Adrenal gland (tissue), 12 donors: ENCODE measurements around the gene AJUBA. TPM values are rescaled to one million over a fixed set of nuclear protein-coding genes. Genes with fewer than 3 reads are reported as not detected.

Source experiments
- DNase-seq, 7 donors: peaks; one replicate each; pipeline ENCODE4 v3.0.0-alpha.2; 2019 to 2020
- H3K27ac ChIP-seq, 5 donors: fragments of 200-600 bp; sonication (generic) in 4 of 5; 1 replicate in 3 of 5; 2 replicates in 2 of 5; pipeline versions ENCODE4 v1.5.1 to v1.8.0; 2016 to 2020; ENCODE audit warnings: mild to moderate bottlenecking in 1 of 5
- H3K27me3 ChIP-seq: fragments of 200-600 bp; 2 replicates; pipeline ENCODE4 v1.8.0; 2021
- H3K36me3 ChIP-seq, 2 donors: fragments of 200-600 bp; replicated peaks in 1 of 2; 1 replicate in 1 of 2; 2 replicates in 1 of 2; pipeline versions ENCODE4 v1.5.1 to v1.8.0; 2018 to 2022
- H3K4me1 ChIP-seq, 2 donors: fragments of 200-600 bp; replicated peaks in 1 of 2; 1 replicate in 1 of 2; 2 replicates in 1 of 2; pipeline versions ENCODE4 v1.5.1 to v1.8.0; 2018 to 2021
- H3K4me3 ChIP-seq, 4 donors: fragments of 200-600 bp; sonication (generic) in 3 of 4; one replicate each; pipeline ENCODE4 v1.5.1; 2016 to 2018
- H3K9me3 ChIP-seq, 3 donors: fragments of 200-600 bp; sonication (generic) in 1 of 3; replicated peaks in 1 of 3; 1 replicate in 2 of 3; 2 replicates in 1 of 3; pipeline versions ENCODE4 v1.5.1 to v1.8.0; 2016 to 2021
- CTCF ChIP-seq, 6 experiments: fragments of 450-650 bp in 4 of 6; fragments of 200-600 bp in 2 of 6; sonication (generic) in 1 of 6; IDR thresholded peaks; 1 replicate in 5 of 6; 2 replicates in 1 of 6; pipeline versions ENCODE4 v1.5.1 to v1.8.0; 2016 to 2021; ENCODE audit warnings: antibody characterized with exemption in 6 of 6, mild to moderate bottlenecking in 2 of 6, moderate library complexity in 1 of 6
- POLR2A ChIP-seq, 2 donors: fragments of 450-650 bp; IDR thresholded peaks; one replicate each; pipeline ENCODE4 v1.6.1; 2017; ENCODE audit warnings: antibody characterized with exemption in 2 of 2, mild to moderate bottlenecking in 2 of 2, moderate library complexity in 1 of 2
- WGBS, 4 donors: extraction: QIAGEN DNeasy Blood & Tissue Kit in 2 of 4; methylation state at CpG; one replicate each; pipeline versions ENCODE4 v1.1.5 to v1.1.7; 2013 to 2017; 5-methylcytosine and 5-hydroxymethylcytosine counted together
- intact Hi-C, 2 donors: fragments of 100-400 bp; cut with DNase I; formaldehyde crosslinking; loops; one replicate each; pipeline versions ENCODE4 v1.14.1 to v1.15.0; 2022 to 2023
- polyA plus RNA-seq, 3 donors: library from polyadenylated mRNA; stranded (reverse); fragments of 200-250 nt in 2 of 3; fragments of 350-450 nt in 1 of 3; fragmentation: Illumina TruSeq in 1 of 3; extraction: RNeasy Lipid Tissue Mini Kit (QIAGEN cat#74804) in 1 of 3; gene quantifications; one replicate each; pipeline ENCODE4 v1.2.3, GENCODE V29; 2013 to 2014
- total RNA-seq, 9 donors: library from RNA; depleted of rRNA in 4 of 9; stranded (reverse); fragments of >200 nt in 4 of 9; fragments of 120-200 nt in 1 of 9; fragmentation: NEBNext Ultra II Directional in 1 of 9; extraction: Animal tissue kit (Norgen Biotek cat#: 25700) in 1 of 9; gene quantifications; one replicate each; pipeline versions ENCODE4 v1.1.0 to v1.2.4, GENCODE V29; 2013 to 2023
- donor health status: healthy with polysubstance abuse.
- donor health status: Bipolar disorder and iron deficiency.
- donor health status: DM: yes; HTN: yes; CAD: no.
- donor health status: DM: no; HTN: no; CAD: no.
- donor health status: DM: no; HTN: no; CAD: no.
- donor health status: DM: yes; HTN: yes; CAD: no.

The AJUBA gene
- total and polyA plus RNA-seq, 12 donors, result 1.4 to 12.6 (median 4.5) TPM

GRCh38 chr14:22981876-22982476 is 375 bp downstream of the AJUBA start:
- 0 to 2% (median 1%) methylated on average over 14 to 51 of the region's 51 CpGs for WGBS, 4 donors
- no peak for TF ChIP-seq CTCF (IDR thresholded peaks at IDR 0.05)
- TF ChIP-seq POLR2A (IDR thresholded peaks at IDR 0.05), result no peak
- Histone ChIP-seq H3K27me3 (no peaks in the 10 kb centered on the region), H3K27ac (peak overlapping the region in 3 of 5 donors; percentile 41 to 90 (median 52)), H3K9me3 (no peaks in the 10 kb centered on the region), H3K36me3 (no peaks in the 10 kb centered on the region), H3K4me1 (peaks cover 13 to 20% of the 10 kb centered on the region in 2 donors), H3K4me3 (peak overlapping the region; percentile 35 to 92 (median 54))
- no peak for DNase-seq
- intact Hi-C loops, result loop anchor here in 1 of 2 donors (10.0 kb wide), 1 partner anchor 47 kb away; no protein-coding TSS in a partner anchor

GRCh38 chr14:22981090-22981875 is 1.1 kb downstream of the AJUBA start:
- Histone ChIP-seq H3K4me3 (peak overlapping the region in 2 of 4 donors; percentile 58 to 92), H3K27me3 (no peaks in the 10 kb centered on the region), H3K4me1 (peaks cover 13 to 24% of the 10 kb centered on the region in 2 donors), H3K36me3 (no peaks in the 10 kb centered on the region), H3K9me3 (no peaks in the 10 kb centered on the region), H3K27ac (peak overlapping the region in 3 of 5 donors; percentile 0 to 90 (median 58))
- TF ChIP-seq POLR2A (IDR thresholded peaks at IDR 0.05) (no peak), CTCF (IDR thresholded peaks at IDR 0.05) (no peak)
- peak in 3 of 7 donors; percentile 16 to 50 (median 41) for DNase-seq
- WGBS, 4 donors, result 2 to 5% (median 3%) methylated on average over 21 to 76 of the region's 76 CpGs
- intact Hi-C loops, result loop anchor here in 1 of 2 donors (10.0 kb wide), 1 partner anchor 46 kb away; no protein-coding TSS in a partner anchor

- DNase-seq, result peak in 6 of 7 donors; percentile 15 to 62 (median 30)
- intact Hi-C loops, result loop anchor here in 1 of 2 donors (10.0 kb wide), 1 partner anchor 46 kb away; no protein-coding TSS in a partner anchor
- TF ChIP-seq POLR2A (IDR thresholded peaks at IDR 0.05), result peak in 1 of 2 donors; percentile 10
- TF ChIP-seq CTCF (IDR thresholded peaks at IDR 0.05), result no peak
- Histone ChIP-seq H3K9me3 (no peaks in the 10 kb centered on the region), H3K27me3 (no peaks in the 10 kb centered on the region), H3K36me3 (no peaks in the 10 kb centered on the region), H3K4me1 (peaks cover 13 to 24% of the 10 kb centered on the region in 2 donors), H3K4me3 (peak overlapping the region in 2 of 4 donors; percentile 58 to 92), H3K27ac (peak overlapping the region in 4 of 5 donors; percentile 0 to 90 (median 57))
- WGBS, 4 donors, result 0 to 2% (median 1%) methylated on average over 3 to 41 of the region's 41 CpGs
Measured at GRCh38 chr14:22980672-22981089, 1.7 kb downstream of the AJUBA start.
